Esophagus muscularis mucosa (tissue), 4 donors: ENCODE measurements around the gene MEIS2. TPM values are rescaled to one million over a fixed set of nuclear protein-coding genes. Genes with fewer than 3 reads are reported as not detected.

ENCODE experiments used
- DNase-seq: peaks from one replicate; pipeline ENCODE4 v3.0.0-alpha.2; 2017; ENCODE audit errors: extremely low spot score
- H3K27ac ChIP-seq, 4 donors: fragments of 200-600 bp; sonication (generic); replicated peaks in 1 of 4; 1 replicate in 3 of 4; 2 replicates in 1 of 4; pipeline ENCODE4 v1.5.1; 2016 to 2019; ENCODE audit warnings: mild to moderate bottlenecking in 1 of 4
- H3K27me3 ChIP-seq, 4 donors: fragments of 200-600 bp; sonication (generic); one replicate each; pipeline versions ENCODE4 v1.5.1 to v1.6.0; 2016 to 2019
- H3K36me3 ChIP-seq, 4 donors: fragments of 200-600 bp; sonication (generic); one replicate each; pipeline ENCODE4 v1.5.1; 2016 to 2019
- H3K4me1 ChIP-seq, 4 donors: fragments of 200-600 bp; sonication (generic); one replicate each; pipeline ENCODE4 v1.5.1; 2016 to 2019
- H3K4me3 ChIP-seq, 4 donors: fragments of 200-600 bp; sonication (generic); 1 replicate in 2 of 4; 2 replicates in 2 of 4; pipeline ENCODE4 v1.5.1; 2016 to 2019; ENCODE audit warnings: mild to moderate bottlenecking in 4 of 4, moderate library complexity in 1 of 4
- H3K9me3 ChIP-seq, 4 donors: fragments of 200-600 bp; sonication (generic); 1 replicate in 3 of 4; 2 replicates in 1 of 4; pipeline ENCODE4 v1.5.1; 2016 to 2019
- CTCF ChIP-seq, 3 experiments: fragments of 200-600 bp in 2 of 3; fragments of 450-650 bp in 1 of 3; sonication (generic) in 2 of 3; IDR thresholded peaks; one replicate each; pipeline ENCODE4 v1.5.1; 2017 to 2019; ENCODE audit warnings: antibody characterized with exemption in 3 of 3, mild to moderate bottlenecking in 2 of 3, moderate library complexity in 1 of 3
- EP300 ChIP-seq: sonication (generic); formaldehyde crosslinking; IDR thresholded peaks from one replicate; pipeline ENCODE4 v1.6.1; 2017; ENCODE audit warnings: antibody characterized with exemption
- POLR2A ChIP-seq: fragments of 450-650 bp; IDR thresholded peaks from one replicate; pipeline ENCODE4 v1.6.1; 2017; ENCODE audit warnings: antibody characterized with exemption, moderate library complexity, mild to moderate bottlenecking, low read depth
- POLR2AphosphoS5 ChIP-seq, 2 donors: sonication (generic); formaldehyde crosslinking; IDR thresholded peaks; one replicate each; pipeline ENCODE4 v1.6.1; 2017; ENCODE audit warnings: antibody characterized with exemption in 2 of 2
- WGBS: methylation state at CpG from one replicate; pipeline ENCODE4 v1.1.5; 2018; 5-methylcytosine and 5-hydroxymethylcytosine counted together
- intact Hi-C: fragments of 100-400 bp; cut with DNase I; formaldehyde crosslinking; loops from one replicate; pipeline ENCODE4 v1.15.1; 2023
- total RNA-seq, 4 donors: library from RNA; depleted of rRNA; stranded (reverse); fragments of >200 nt; gene quantifications; one replicate each; pipeline versions ENCODE4 v1.1.0 to v1.2.1, GENCODE V29; 2016

MEIS2 gene
- total RNA-seq, 4 donors from 2014 or later: 53.8 to 106 (median 63.3) TPM

GRCh38 chr15:37001417-37001816 lies 98.9 kb downstream of the MEIS2 start:
- Histone ChIP-seq H3K27ac (no peak overlapping the region), H3K4me3 (no peak overlapping the region), H3K36me3 (peaks cover 0 to 16% (median 8%) of the 10 kb centered on the region in 4 donors), H3K27me3 (no peaks in the 10 kb centered on the region), H3K4me1 (peaks cover 11 to 16% (median 15%) of the 10 kb centered on the region in 4 donors), H3K9me3 (no peaks in the 10 kb centered on the region)
- intact Hi-C loops: no loop called here
- TF ChIP-seq POLR2A: no peak
- DNase-seq: no peak

- intact Hi-C loops: no loop called here
- DNase-seq: no peak
- 97% methylated on average over 1 of the region's 1 CpG for WGBS
Measured at GRCh38 chr15:36999778-37000177, 100.6 kb downstream of the MEIS2 start.

GRCh38 chr15:36996538-36997181 lies 103.7 kb downstream of the MEIS2 start:
- no peak overlapping the region for H3K4me3 ChIP-seq
- DNase-seq: no peak
- 74% methylated on average over 4 of the region's 4 CpGs for WGBS
- intact Hi-C loops: no loop called here
- H3K9me3 ChIP-seq: no peaks in the 10 kb centered on the region
- H3K27ac ChIP-seq: peak overlapping the region in 1 of 4 donors; percentile 46
- H3K36me3 ChIP-seq: no peaks in the 10 kb centered on the region
- no peaks in the 10 kb centered on the region for H3K27me3 ChIP-seq
- H3K4me1 ChIP-seq: peaks cover 17 to 38% (median 24%) of the 10 kb centered on the region in 4 donors
- TF ChIP-seq POLR2A (no peak), POLR2AphosphoS5 (IDR thresholded peaks at IDR 0.05) (no peak), EP300 (no peak), CTCF (IDR thresholded peaks at IDR 0.05) (no peak)

More at GRCh38 chr15:36999778-37000177, 100.6 kb downstream of the MEIS2 start:
- Histone ChIP-seq H3K9me3 (no peaks in the 10 kb centered on the region), H3K27ac (no peak overlapping the region), H3K4me3 (no peak overlapping the region), H3K4me1 (peaks cover 16 to 26% (median 21%) of the 10 kb centered on the region in 4 donors), H3K27me3 (no peaks in the 10 kb centered on the region), H3K36me3 (peaks cover 0 to 7% (median 2%) of the 10 kb centered on the region in 4 donors)
- TF ChIP-seq POLR2A (no peak), POLR2AphosphoS5 (IDR thresholded peaks at IDR 0.05) (no peak), EP300 (no peak), CTCF (IDR thresholded peaks at IDR 0.05) (no peak)

GRCh38 chr15:36996121-36996520 lies 104.2 kb downstream of the MEIS2 start:
- H3K4me3 ChIP-seq: no peak overlapping the region
- intact Hi-C loops: no loop called here
- H3K4me1 ChIP-seq: peaks cover 14 to 38% (median 24%) of the 10 kb centered on the region in 4 donors
- no peaks in the 10 kb centered on the region for H3K36me3 ChIP-seq
- no peaks in the 10 kb centered on the region for H3K27me3 ChIP-seq
- TF ChIP-seq CTCF (IDR thresholded peaks at IDR 0.05) (no peak), EP300 (no peak), POLR2AphosphoS5 (IDR thresholded peaks at IDR 0.05) (no peak), POLR2A (no peak)
- H3K27ac ChIP-seq: peak overlapping the region in 1 of 4 donors; percentile 46
- no peak for DNase-seq
- H3K9me3 ChIP-seq: no peaks in the 10 kb centered on the region
- 57% methylated on average over 2 of the region's 2 CpGs for WGBS

GRCh38 chr15:36994790-36995189 lies 105.6 kb downstream of the MEIS2 start:
- Histone ChIP-seq H3K27me3 (no peaks in the 10 kb centered on the region), H3K27ac (no peak overlapping the region), H3K9me3 (no peaks in the 10 kb centered on the region), H3K36me3 (no peaks in the 10 kb centered on the region), H3K4me1 (peaks cover 10 to 39% (median 24%) of the 10 kb centered on the region in 4 donors), H3K4me3 (no peak overlapping the region)
- intact Hi-C loops: no loop called here
- no peak for TF ChIP-seq POLR2A
- no peak for TF ChIP-seq EP300
- TF ChIP-seq CTCF (IDR thresholded peaks at IDR 0.05): no peak
- no peak for TF ChIP-seq POLR2AphosphoS5 (IDR thresholded peaks at IDR 0.05)
- WGBS: 79% methylated on average over 8 of the region's 8 CpGs
- no peak for DNase-seq
